Kidney epithelial cell (primary cell): ENCODE results near the gene ICA1. TPM values are rescaled to one million over a fixed set of nuclear protein-coding genes. Genes with fewer than 3 reads are reported as not detected.

ENCODE experiments used
- DNase-seq: peaks from one replicate; pipeline ENCODE4 v3.0.0-alpha.2; 2010; ENCODE audit warnings: low read depth
- H3K27me3 ChIP-seq: 2 replicates; pipeline ENCODE4 v1.6.0; 2011; ENCODE audit warnings: low read length; ENCODE audit not compliant: control insufficient read depth, insufficient read depth
- H3K36me3 ChIP-seq: 2 replicates; pipeline ENCODE4 v1.5.1; 2011; ENCODE audit warnings: low read length; ENCODE audit not compliant: control insufficient read depth, insufficient read depth
- H3K4me3 ChIP-seq: 2 replicates; pipeline ENCODE4 v1.5.1; 2011; ENCODE audit warnings: low read depth, mild to moderate bottlenecking, control low read depth, low read length
- total RNA-seq: library from RNA; depleted of rRNA; stranded (reverse); fragments of >200 nt; gene quantifications from 2 replicates; pipeline ENCODE4 v1.2.3, GENCODE V29; 2015
- TF ChIP-seq, protein P1 (sequence below): IDR thresholded peaks from 2 replicates; pipeline ENCODE4 v1.5.1; 2011; ENCODE audit warnings: mild to moderate bottlenecking, moderate library complexity, low read length, control low read depth, inconsistent platforms; ENCODE audit not compliant: insufficient read depth, poor library complexity, severe bottlenecking

Gene ICA1
- total RNA-seq, 1 donor from 2014 or later = 20.7 TPM

DNA sequence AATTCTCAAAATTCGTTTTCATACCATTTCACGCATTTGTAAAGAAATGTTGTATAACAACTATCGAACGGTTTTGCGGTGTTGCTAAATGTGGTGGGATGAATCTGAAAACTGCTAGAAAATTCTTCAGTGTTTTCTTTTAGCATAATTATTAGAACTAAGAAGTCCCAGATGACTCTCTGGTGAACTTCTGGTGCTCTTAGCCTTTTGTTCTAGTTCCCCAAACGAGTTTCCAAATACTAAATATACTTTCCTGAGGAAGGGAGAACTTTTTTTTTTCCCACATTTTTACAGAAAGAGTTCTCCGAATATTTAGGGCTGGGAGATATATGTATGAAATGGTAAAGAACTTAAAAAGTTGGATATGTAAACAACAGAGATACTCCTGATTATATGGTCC is 82.5 kb downstream of the ICA1 start:
- Histone ChIP-seq H3K36me3 (no peaks in the 10 kb centered on the region), H3K4me3 (no peak overlapping the region), H3K27me3 (no peaks in the 10 kb centered on the region)
- no peak for DNase-seq
- TF ChIP-seq, protein P1, sequence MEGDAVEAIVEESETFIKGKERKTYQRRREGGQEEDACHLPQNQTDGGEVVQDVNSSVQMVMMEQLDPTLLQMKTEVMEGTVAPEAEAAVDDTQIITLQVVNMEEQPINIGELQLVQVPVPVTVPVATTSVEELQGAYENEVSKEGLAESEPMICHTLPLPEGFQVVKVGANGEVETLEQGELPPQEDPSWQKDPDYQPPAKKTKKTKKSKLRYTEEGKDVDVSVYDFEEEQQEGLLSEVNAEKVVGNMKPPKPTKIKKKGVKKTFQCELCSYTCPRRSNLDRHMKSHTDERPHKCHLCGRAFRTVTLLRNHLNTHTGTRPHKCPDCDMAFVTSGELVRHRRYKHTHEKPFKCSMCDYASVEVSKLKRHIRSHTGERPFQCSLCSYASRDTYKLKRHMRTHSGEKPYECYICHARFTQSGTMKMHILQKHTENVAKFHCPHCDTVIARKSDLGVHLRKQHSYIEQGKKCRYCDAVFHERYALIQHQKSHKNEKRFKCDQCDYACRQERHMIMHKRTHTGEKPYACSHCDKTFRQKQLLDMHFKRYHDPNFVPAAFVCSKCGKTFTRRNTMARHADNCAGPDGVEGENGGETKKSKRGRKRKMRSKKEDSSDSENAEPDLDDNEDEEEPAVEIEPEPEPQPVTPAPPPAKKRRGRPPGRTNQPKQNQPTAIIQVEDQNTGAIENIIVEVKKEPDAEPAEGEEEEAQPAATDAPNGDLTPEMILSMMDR = no peak

DNA sequence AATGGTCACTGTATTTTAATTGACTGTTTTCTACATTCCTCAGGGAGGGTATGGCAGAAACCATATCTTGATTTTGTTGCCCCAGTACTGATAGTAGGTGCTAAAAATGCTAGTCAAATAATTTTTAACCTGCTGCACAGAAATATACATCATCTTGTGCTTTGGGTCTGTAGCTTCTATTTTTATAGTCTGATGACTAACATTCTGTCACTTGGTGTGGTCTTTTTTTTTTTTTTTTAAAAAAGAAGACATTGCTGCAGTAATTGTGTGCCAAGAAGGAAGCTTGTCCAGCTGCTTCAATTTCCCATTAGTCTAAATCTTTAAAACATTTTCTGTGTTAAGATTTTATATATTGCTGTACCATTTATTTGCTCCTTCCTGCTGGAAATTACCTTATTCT is 83.6 kb downstream of the ICA1 start:
- TF ChIP-seq, protein P1 = no peak
- H3K27me3 ChIP-seq = no peaks in the 10 kb centered on the region
- no peaks in the 10 kb centered on the region for H3K36me3 ChIP-seq
- no peak for DNase-seq
- H3K4me3 ChIP-seq = no peak overlapping the region

DNA sequence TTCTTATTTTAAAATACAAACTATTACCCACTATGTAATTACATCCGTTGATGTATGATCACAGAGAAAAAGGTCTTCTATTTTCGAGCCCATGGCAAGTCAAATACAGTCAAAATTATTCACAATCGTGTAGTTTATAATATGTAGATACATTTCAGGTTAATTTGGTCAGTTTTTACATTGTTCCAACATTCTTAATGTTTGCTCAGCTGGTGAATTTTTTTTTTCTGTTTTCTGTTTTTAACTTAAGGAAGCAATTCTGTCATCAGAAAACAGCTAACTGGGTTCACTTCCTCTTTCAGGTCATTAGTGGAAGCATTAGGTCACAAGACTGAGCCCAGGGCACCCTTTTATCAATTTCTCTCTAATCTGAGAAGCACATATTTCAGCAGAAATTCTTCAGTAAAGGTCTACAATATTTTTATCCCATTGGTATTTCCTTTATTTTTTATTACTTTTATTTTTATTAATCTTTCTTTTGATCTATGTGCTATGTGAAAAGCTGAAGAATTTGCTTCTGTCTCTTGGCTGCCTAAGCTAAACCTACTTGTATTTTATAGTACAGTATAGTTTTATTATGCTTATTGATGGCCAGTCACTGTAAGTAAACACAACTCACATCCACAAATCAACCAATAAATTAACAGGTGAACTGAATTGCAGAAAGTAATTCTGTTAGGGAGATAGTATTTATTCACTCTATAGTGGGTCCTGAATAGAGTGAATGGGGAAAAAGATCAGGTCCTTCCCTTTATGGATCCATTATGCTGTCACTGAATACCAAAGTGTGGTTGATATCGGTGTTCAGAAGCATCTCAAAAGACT is 84.6 kb downstream of the ICA1 start:
- H3K36me3 ChIP-seq = no peaks in the 10 kb centered on the region
- H3K4me3 ChIP-seq = no peak overlapping the region
- no peak for DNase-seq
- no peaks in the 10 kb centered on the region for H3K27me3 ChIP-seq
- TF ChIP-seq, protein P1 = no peak

DNA sequence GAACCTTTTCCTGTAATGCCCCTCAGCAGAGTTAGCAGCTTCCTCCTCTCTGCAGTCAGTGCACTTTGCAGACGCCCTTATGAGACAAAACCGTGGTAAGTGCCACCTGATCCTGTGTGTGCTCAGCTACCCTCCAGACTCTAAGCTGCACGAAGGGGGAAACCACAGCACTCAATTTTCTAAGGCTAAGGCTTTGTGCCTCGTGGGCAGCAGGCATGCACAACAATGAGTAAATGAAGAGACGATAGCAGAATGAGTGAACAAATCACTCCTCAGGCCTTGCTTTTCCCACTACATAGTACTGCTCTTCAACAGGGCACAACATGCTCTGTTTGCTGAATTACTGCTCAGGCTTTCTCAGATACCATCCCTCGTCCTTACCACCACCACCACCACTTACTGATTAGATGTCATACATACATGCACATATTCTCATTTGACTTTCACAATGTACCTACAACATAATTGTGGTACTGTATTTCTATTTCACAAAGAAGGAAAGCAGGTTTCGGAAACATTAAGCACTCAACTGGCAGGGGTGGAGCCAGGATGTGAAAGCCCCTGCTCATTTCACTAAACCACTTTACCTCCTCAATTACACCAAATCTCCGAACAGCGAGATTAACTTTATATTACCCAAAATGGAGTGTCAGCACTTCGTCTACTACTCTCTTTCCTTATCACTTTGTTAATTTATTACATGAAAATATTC is 85.4 kb downstream of the ICA1 start:
- Histone ChIP-seq H3K27me3 (no peaks in the 10 kb centered on the region), H3K4me3 (no peak overlapping the region), H3K36me3 (no peaks in the 10 kb centered on the region)
- TF ChIP-seq, protein P1 = no peak
- DNase-seq = no peak

DNA sequence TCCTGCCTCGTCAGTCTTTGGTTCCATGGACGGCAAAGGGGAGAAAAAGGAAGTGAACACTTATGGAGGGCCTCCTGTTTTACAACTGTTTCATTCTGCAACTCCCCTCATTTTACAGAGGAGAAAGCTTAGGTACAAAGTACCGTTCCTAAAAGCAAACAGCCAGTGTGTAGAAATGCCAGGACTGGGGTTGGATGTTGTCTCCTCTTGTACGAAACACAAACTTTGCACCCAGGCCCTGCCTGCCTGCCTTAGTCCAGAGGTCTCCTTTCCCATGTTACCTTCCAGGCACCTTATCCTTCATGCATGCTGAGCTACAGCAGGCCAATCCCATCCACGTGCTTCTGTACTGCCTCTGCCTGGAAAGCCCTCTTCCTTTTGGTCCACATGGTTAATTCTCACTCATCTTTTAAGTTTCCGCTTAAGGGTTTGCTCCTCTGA is 86.0 kb downstream of the ICA1 start:
- H3K36me3 ChIP-seq = no peaks in the 10 kb centered on the region
- H3K27me3 ChIP-seq = no peaks in the 10 kb centered on the region
- no peak overlapping the region for H3K4me3 ChIP-seq
- TF ChIP-seq, protein P1 = no peak
- no peak for DNase-seq
